Esophagus mucosa (tissue), 1 donor: ENCODE measurements around the gene TEX44. TPM values are rescaled to one million over a fixed set of nuclear protein-coding genes. Genes with fewer than 3 reads are reported as not detected.
A peak's percentile ranks its signal among the peaks of the same experiment; 100 is the strongest.
"Not testable (repeated sequence)": the region's sequence is repeated elsewhere in the genome, so short reads cannot be mapped to it uniquely, and the experiment has no call there.

Source experiments
- ATAC-seq: fragments of 200-7000 bp; cut with Tn5 transposase; one replicate; pipeline ENCODE4 v1.9.1; 2020
- total RNA-seq: library from RNA; stranded (reverse); gene quantifications from one replicate; pipeline ENCODE4 v1.2.4, GENCODE V29; 2023
- donor health status: DM: yes; HTN: yes; CAD: no.

The TEX44 gene
- total RNA-seq, result not detected

GRCh38 chr2:231592636-231593145, at the start of gene TEX44:
Gene TEX44, plus strand, starts transcription at chr2:231592864. Its CDS starts 88 bp downstream, at chr2:231592952.
- no peak for ATAC-seq

DNA sequence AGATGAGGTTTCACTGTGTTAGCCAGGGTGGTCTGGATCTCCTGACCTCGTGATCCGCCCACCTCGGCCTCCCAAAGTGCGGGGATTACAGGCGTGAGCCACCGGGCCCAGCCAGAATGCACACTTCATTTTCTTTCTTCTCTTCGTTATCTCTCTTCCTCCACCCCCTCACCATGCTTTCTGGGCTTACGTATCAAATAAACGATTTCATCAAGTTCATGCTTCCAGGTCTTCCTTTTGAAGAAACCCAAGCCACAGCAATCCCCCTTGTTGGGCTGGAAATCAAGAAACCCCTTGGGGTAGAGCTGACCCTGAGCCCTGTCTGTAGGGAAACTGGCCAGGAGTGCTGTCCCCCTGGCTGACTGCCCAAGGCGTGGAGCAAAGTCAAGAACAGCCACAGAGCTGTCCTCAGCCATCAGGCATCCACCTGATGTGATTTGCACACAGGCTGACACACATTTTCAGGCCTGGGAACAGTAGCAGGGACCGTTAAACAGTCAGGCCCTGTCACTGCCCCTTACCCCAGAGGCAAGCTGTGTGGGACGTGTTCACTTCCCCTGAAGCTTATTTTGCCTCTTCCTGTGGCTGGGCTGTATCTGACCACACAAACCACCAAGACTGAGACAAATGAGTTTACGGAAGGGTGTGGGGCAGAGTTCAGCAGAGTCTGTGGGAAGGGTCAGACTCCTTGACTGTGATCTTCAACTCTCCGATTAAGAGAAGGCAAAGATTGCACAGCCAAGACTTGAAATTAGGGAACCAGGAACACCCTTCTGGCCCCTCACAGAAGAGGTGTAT, 47.4 kb upstream of the TEX44 start:
- peak; percentile 66 for ATAC-seq

GRCh38 chr2:231546014-231546715, 46.5 kb upstream of the TEX44 start:
- ATAC-seq, result no peak

GRCh38 chr2:231547315-231548110, 45.2 kb upstream of the TEX44 start:
- no peak for ATAC-seq

DNA sequence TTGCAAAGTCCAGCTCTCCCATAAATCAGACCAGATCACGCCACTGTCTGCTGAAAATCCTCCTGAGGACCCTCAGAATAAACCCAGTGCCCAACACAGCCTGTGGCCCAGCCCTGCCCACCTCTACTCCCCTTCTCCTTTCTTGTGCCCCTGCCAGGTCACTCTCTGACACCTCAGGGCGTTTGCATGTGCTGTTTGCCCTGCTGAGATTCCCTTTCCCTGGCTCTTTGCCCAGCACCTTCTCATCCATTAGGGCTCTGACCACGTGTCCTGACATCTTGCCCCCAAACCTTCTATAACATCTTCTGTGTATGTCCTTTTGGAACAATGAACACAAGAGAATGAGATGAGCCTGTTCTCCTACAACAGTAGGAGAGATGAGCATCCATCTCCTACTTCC, 43.9 kb upstream of the TEX44 start:
- ATAC-seq, result no peak

GRCh38 chr2:231549446-231550239, 43.0 kb upstream of the TEX44 start:
- no peak for ATAC-seq

- no peak for ATAC-seq
Measured at GRCh38 chr2:231552752-231553151, 39.9 kb upstream of the TEX44 start.

GRCh38 chr2:231554327-231554726, 38.3 kb upstream of the TEX44 start:
- no peak for ATAC-seq

GRCh38 chr2:231554748-231555545, 37.7 kb upstream of the TEX44 start:
- peak; percentile 27 for ATAC-seq

GRCh38 chr2:231556496-231556895, 36.2 kb upstream of the TEX44 start:
- not testable (repeated sequence) for ATAC-seq

DNA sequence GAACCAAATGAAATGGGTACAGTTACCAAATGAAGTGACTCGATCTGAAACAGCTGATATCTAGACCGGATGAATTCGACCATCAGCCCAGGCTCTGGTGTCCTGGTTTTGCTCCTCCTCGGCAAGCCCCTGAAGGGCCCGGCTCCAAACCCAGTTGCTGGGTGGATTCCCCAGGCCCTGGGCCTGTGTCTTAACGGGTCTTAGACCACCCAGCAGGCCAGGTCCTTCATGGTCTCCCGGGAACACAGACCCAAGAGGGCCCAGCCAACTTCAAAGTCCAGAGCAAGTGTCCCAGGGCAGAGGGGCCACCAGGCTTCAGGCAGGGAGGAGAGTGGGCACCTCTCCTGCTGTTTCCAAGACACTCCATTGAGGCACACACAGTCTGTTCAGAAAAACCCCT, 35.7 kb upstream of the TEX44 start:
- ATAC-seq, result peak; percentile 16

DNA sequence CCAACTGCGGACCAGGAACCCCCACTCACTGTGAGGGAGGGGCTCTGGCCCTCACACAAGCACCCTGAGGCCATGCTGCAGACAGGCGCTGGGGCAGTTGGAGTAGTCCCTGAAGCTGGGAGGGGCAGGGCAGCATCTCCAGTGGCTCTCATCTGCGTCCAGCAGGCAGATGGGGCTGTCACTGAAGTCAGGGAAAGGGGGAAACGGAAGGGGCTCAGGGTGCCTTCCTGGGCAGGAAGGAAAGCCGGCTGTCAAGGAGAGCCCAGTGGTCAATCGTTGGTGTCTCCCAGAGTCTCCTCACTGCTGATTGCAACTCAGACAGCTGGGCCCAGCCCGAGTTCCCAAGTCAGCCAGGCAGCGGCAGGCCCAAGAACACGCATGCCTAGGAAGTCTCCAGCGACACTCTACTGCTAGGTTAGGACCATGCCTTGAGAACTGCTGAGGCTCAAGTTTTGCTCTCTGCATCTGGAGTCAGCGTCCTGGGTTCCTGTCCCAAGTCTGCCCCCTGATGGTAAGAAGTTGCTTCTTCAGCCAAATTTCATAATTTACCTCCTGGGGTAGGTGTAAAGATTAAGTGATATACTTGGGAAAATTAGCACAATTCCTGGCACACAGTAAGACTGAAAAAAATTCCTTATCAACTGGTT, 35.0 kb upstream of the TEX44 start:
- ATAC-seq, result peak; percentile 86

- ATAC-seq, result peak; percentile 67
Measured at GRCh38 chr2:231563378-231563961, 29.2 kb upstream of the TEX44 start.

GRCh38 chr2:231565887-231566594, 26.6 kb upstream of the TEX44 start:
- no peak for ATAC-seq

- no peak for ATAC-seq
Measured at GRCh38 chr2:231567159-231567558, 25.5 kb upstream of the TEX44 start.

DNA sequence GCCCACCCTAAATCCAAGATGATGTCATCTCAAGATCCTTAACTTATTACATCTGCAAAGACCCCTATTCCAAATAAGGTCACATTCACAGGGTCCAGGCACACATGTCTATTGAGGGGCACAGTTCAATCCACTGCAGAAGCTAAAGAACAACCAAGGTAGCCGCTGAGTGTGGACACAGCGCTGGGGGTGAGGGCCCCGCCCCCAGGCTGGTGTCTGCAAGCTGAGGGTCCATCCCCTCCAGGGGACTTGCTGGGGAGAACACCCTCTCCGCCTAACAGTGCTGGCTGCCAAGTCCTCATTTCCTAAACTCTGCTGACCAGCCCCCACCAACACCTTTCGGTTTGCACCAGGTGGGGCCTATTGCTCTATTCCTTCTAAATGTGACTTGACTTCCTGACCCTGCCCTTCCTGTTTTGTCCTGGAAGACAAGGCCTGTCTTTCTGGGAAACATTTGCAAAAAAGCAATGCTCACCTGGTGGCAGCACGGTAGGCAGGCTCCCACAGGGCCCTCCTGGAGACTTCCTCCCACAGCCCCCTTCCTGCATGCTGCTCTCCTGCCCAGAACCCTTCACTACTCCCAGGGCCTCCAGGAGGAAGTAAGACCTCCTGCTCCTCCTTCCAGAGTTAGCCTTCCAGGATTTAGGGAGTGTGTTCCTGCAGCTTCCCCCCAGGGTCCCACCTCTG, 24.4 kb upstream of the TEX44 start:
- ATAC-seq, result peak; percentile 31

DNA sequence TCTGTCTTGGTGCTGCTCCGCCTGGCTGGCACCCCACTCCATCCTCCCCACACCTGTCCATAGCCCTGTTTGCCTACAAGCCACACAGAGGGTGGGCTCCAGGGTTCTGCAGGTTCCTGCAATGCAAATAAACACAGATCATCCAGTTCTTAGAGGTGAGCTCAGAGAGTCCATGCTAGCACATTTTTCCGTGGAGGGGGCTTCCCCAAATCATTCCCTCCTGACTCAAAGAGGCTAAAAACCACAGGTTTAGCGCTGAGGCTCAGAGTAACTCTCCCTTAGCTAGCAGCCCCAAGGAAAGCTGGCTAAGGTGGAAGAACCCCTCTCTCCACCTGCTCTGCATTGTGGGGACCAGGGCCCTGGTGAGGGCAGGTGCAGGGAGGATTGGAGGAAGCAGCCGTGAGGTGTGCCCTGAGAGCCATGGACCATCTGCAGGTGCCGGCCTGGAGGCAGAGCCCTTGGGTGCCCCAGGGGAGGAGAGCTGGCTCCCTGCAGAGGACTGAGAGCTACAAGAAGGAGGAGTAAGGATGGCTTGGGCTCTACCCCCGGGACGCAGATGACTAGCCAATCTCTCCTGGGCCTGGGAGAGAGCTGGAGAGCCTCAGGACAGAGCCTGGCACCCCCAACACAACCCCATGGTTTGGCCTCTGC, 23.8 kb upstream of the TEX44 start:
- ATAC-seq, result peak; percentile 39

- ATAC-seq, result not testable (repeated sequence)
Measured at GRCh38 chr2:231570915-231571314, 21.7 kb upstream of the TEX44 start.
